ENCODE data around the gene ZNF341. TPM values are rescaled to one million over a fixed set of nuclear protein-coding genes. Genes with fewer than 3 reads are reported as not detected.

ZNF341 gene
- total and polyA plus RNA-seq, 2 of the 8 experiments (the other 6 are each of a cell fraction or from before 2014, with no cell fraction given) = 5.8 to 6.4 TPM

DNA sequence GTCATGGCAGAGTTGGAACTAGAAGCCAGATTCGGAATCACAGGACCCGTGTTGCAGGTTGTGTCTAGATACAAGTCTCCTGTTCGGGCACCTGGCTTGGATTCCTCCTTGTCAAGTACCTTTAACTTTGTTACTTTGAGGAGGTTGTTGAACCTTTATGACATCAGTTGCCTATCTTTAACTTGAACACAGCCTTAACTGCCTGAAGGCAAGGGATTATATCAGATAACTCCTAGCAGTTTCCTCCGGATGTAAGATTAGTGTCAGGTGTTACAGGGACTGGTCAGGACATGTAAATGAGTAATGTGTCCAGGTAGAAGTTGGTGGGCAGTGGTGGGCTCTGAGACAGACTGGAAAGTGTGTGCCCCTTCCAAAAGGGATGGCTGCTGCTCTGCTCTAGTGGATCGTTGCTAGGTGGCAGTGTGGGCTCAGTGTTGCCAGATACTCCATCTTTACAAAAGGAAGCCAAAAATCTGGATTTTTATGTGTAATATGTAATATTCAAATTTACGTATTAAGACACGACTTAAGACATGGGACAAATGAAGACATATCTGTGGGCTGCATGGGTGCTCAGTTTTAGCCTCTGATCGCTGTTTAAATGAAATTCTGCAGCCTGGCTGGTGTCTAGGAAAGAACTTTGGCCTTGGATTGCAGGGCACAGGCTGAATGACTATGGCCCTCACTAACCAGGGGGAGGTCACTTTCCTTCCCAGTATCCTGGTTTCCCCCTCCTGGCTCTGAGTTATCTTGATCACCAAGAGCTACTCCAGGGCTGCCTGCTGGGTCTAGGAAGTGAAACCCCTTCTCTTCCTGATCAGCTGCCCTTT is 106.5 kb downstream of the ZNF341 start:
- POLR2A ChIA-PET (ENCODE audit: partially characterized antibody) = interaction anchor here (1.1 kb wide), 1 partner anchor 12 kb away, joined by 3 read pairs; no protein-coding TSS in a partner anchor

More for the DNA sequence above, 106.5 kb downstream of the ZNF341 start:
- H2BK20ac ChIP-seq (ENCODE audit: low read length) = no peak overlapping the region
- H3K23ac ChIP-seq (ENCODE audit: insufficient read length) = no peak overlapping the region
- CTCF ChIA-PET (ENCODE audit: partially characterized antibody) = interaction anchor here (0.7 to 2.5 kb wide), 8 partner anchors 12 to 231 kb away, joined by 3 to 8 read pairs (median 4); no protein-coding TSS in a partner anchor
- TF ChIP-seq CREB1 (IDR thresholded peaks at IDR 0.05) (no peak), SRF (IDR thresholded peaks at IDR 0.05; ENCODE audit: low read depth, low read length) (no peak), CEBPB (IDR thresholded peaks at IDR 0.05; ENCODE audit: low read depth, low read length) (no peak), RAD21 (IDR thresholded peaks at IDR 0.05 in 1 of 2, conservative IDR thresholded peaks at IDR 0.05 in 1 of 2; ENCODE audit: low read depth in 2 of 2, low read length in 2 of 2) (peak in 1 of 2 experiments; percentile 33; a peak in 2 of 4 replicates), CHD2 (IDR thresholded peaks at IDR 0.05; ENCODE audit: low read length) (no peak)
- TF ChIP-seq, protein P1, sequence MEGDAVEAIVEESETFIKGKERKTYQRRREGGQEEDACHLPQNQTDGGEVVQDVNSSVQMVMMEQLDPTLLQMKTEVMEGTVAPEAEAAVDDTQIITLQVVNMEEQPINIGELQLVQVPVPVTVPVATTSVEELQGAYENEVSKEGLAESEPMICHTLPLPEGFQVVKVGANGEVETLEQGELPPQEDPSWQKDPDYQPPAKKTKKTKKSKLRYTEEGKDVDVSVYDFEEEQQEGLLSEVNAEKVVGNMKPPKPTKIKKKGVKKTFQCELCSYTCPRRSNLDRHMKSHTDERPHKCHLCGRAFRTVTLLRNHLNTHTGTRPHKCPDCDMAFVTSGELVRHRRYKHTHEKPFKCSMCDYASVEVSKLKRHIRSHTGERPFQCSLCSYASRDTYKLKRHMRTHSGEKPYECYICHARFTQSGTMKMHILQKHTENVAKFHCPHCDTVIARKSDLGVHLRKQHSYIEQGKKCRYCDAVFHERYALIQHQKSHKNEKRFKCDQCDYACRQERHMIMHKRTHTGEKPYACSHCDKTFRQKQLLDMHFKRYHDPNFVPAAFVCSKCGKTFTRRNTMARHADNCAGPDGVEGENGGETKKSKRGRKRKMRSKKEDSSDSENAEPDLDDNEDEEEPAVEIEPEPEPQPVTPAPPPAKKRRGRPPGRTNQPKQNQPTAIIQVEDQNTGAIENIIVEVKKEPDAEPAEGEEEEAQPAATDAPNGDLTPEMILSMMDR (IDR thresholded peaks at IDR 0.05; ENCODE audit: control extremely low read depth in 1 of 3, insufficient read depth in 1 of 3, low read depth in 1 of 3, low read length in 3 of 3) = peak in 2 of 3 experiments; percentile 19 to 31; a peak in 2 of 4 replicates
- H3K23me2 ChIP-seq (ENCODE audit: low read depth, low read length) = no peaks in the 10 kb centered on the region
- H2AK5ac ChIP-seq (ENCODE audit: low read depth, low read length) = no peak overlapping the region; the same call in 1 of the 2 replicates
- FAIRE-seq = no peak
- no peak overlapping the region for H2BK15ac ChIP-seq (ENCODE audit: low read length)
- no peak overlapping the region for H3K27ac ChIP-seq (ENCODE audit: low read depth, low read length)
- WGBS, 2 experiments (ENCODE audit: extremely low coverage in 1 of 2, insufficient coverage in 1 of 2, insufficient read length in 1 of 2, insufficient replicate concordance in 2 of 2, low coverage in 1 of 2, low lambda C conversion rate in 2 of 2, missing lambda C conversion rate in 1 of 2) = 82% methylated on average over 8 of the region's 8 CpGs; no CpG with 5 or more reads in 1 of the 2 experiments
- no peak overlapping the region for H3K18ac ChIP-seq (ENCODE audit: extremely low read depth, low read length)
- H3K79me1 ChIP-seq (ENCODE audit: low read depth, low read length) = peaks cover 20% of the 10 kb centered on the region; the same call in 1 of the 2 replicates
- H4K8ac ChIP-seq (ENCODE audit: extremely low read depth, insufficient read depth, low read length) = no peak overlapping the region
- H4K91ac ChIP-seq (replicated peaks; ENCODE audit: insufficient read length, low read length) = no peak overlapping the region
- DNase-seq (ENCODE audit: low read depth in 1 of 2, low spot score in 2 of 2) = no peak
- H3K36me3 ChIP-seq (ENCODE audit: control insufficient read depth in 2 of 4, insufficient read depth in 4 of 4, low read length in 3 of 4) = no peaks in the 10 kb centered on the region; a peak in 1 of 8 replicates
- no peaks in the 10 kb centered on the region for H3K27me3 ChIP-seq (replicated peaks in 1 of 4; ENCODE audit: control insufficient read depth in 3 of 4, extremely low read depth in 1 of 4, insufficient read depth in 3 of 4, low read length in 3 of 4)
- H3K4me3 ChIP-seq (ENCODE audit: extremely low read depth in 1 of 4, insufficient read depth in 2 of 4, low read depth in 3 of 4, low read length in 4 of 4) = no peak overlapping the region
- peaks cover 0 to 22% (median 8%) of the 10 kb centered on the region in 4 experiments; a peak in 5 of 7 replicates for H3K4me1 ChIP-seq (replicated peaks in 1 of 4; ENCODE audit: control insufficient read depth in 3 of 4, insufficient read depth in 4 of 4, low read length in 3 of 4)
- H3K56ac ChIP-seq (replicated peaks; ENCODE audit: insufficient read length, low read depth, low read length) = no peak overlapping the region
- H3K4ac ChIP-seq (replicated peaks; ENCODE audit: insufficient read length, low read depth, low read length) = no peak overlapping the region
- H2BK120ac ChIP-seq (replicated peaks; ENCODE audit: low read depth, low read length) = no peak overlapping the region
- H3K9ac ChIP-seq (replicated peaks in 1 of 4; ENCODE audit: extremely low read depth in 1 of 4, low read depth in 3 of 4, low read length in 3 of 4) = no peak overlapping the region
- peaks cover 0 to 74% of the 10 kb centered on the region in 2 experiments; a peak in 3 of 4 replicates for H3K79me2 ChIP-seq (ENCODE audit: control insufficient read depth in 1 of 2, insufficient read depth in 2 of 2, low read length in 2 of 2)
- H3K14ac ChIP-seq (ENCODE audit: insufficient read length) = no peak overlapping the region
- H3K9me3 ChIP-seq (ENCODE audit: insufficient read depth in 2 of 2, low read depth in 1 of 2, low read length in 1 of 2) = no peaks in the 10 kb centered on the region
- H3K4me2 ChIP-seq (ENCODE audit: insufficient read depth in 1 of 2, low read depth in 2 of 2, low read length in 2 of 2) = no peak overlapping the region
- H2BK5ac ChIP-seq (ENCODE audit: low read depth, low read length) = no peak overlapping the region
- H4K5ac ChIP-seq (ENCODE audit: insufficient read length, low read depth, low read length) = no peak overlapping the region
- H4K20me1 ChIP-seq (replicated peaks in 1 of 2; ENCODE audit: control insufficient read depth in 1 of 2, insufficient read depth in 2 of 2, low read length in 2 of 2) = peaks cover 7 to 19% of the 10 kb centered on the region in 2 experiments
- no peak overlapping the region for H2BK12ac ChIP-seq (ENCODE audit: low read depth, low read length)
- no peak overlapping the region for H2AFZ ChIP-seq (ENCODE audit: low read length)

Measured in H1 (cell line).